HEK293 (cell line): ENCODE measurements around the gene KRTAP27-1.

Experiments used
- CTCF ChIA-PET: fragments of 350-600 bp; formaldehyde crosslinking; extraction: SDS; loops from one replicate; lab custom pipeline; 2021; ENCODE audit warnings: antibody characterized with exemption; lab: Yijun Ruan, JAX
- POLR2A ChIA-PET: fragments of 300-600 bp; formaldehyde crosslinking; extraction: SDS; loops from one replicate; lab custom pipeline; 2020; ENCODE audit warnings: antibody characterized with exemption, inconsistent platforms; lab: Yijun Ruan, JAX
- H3K27ac ChIP-seq: fragments of 200-500 bp; sonication (Bioruptor generic); 2 replicates; pipeline ENCODE4 v1.5.1; 2014; ENCODE audit warnings: low read depth, low read length, control low read depth, inconsistent platforms; ENCODE audit errors: extremely low read depth
- H3K36me3 ChIP-seq, 2 experiments: fragments of 200-500 bp in 1 of 2; sonication (Bioruptor generic) in 1 of 2; 1 replicate in 1 of 2; 2 replicates in 1 of 2; pipeline ENCODE4 v1.5.1; 2014 to 2017; ENCODE audit warnings: inconsistent platforms in 2 of 2, low read length in 2 of 2; ENCODE audit not compliant: control insufficient read depth in 2 of 2, insufficient read depth in 1 of 2
- H3K4me1 ChIP-seq: fragments of 200-500 bp; sonication (Bioruptor generic); 2 replicates; pipeline ENCODE4 v1.5.1; 2014; ENCODE audit warnings: mild to moderate bottlenecking, low read length, inconsistent platforms; ENCODE audit not compliant: control insufficient read depth, insufficient read depth
- H3K4me3 ChIP-seq: 2 replicates; pipeline ENCODE4 v1.5.1; 2011; ENCODE audit warnings: low read depth, mild to moderate bottlenecking, control low read depth, low read length, moderate library complexity
- H3K9me3 ChIP-seq: fragments of 200-500 bp; sonication (Bioruptor generic); 2 replicates; pipeline ENCODE4 v1.5.1; 2014; ENCODE audit warnings: low read depth, low read length, inconsistent platforms; ENCODE audit not compliant: control insufficient read depth, insufficient read depth
- BCL11B ChIP-seq: fragments of 450-650 bp; formaldehyde crosslinking; IDR thresholded peaks from 2 replicates; pipeline ENCODE4 v1.5.1; 2016; ENCODE audit warnings: low read depth, missing biosample characterization, missing genetic modification characterization
- PATZ1 ChIP-seq: fragments of 450-650 bp; formaldehyde crosslinking; IDR thresholded peaks from 2 replicates; pipeline ENCODE4 v1.5.1; 2016; ENCODE audit warnings: missing biosample characterization, missing genetic modification characterization
- PRDM10 ChIP-seq: fragments of 450-650 bp; formaldehyde crosslinking; IDR thresholded peaks from 2 replicates; pipeline ENCODE4 v1.5.1; 2016; ENCODE audit warnings: missing biosample characterization, missing genetic modification characterization
- REPIN1 ChIP-seq: fragments of 450-650 bp; formaldehyde crosslinking; IDR thresholded peaks from 2 replicates; pipeline ENCODE4 v1.5.1; 2017; ENCODE audit warnings: missing biosample characterization, missing genetic modification characterization, low read depth
- REST ChIP-seq: fragments of 450-650 bp; formaldehyde crosslinking; IDR thresholded peaks from 2 replicates; pipeline ENCODE4 v1.5.1; 2016; ENCODE audit warnings: missing biosample characterization, missing genetic modification characterization
- SP7 ChIP-seq: fragments of 450-650 bp; formaldehyde crosslinking; IDR thresholded peaks from 2 replicates; pipeline ENCODE4 v1.5.1; 2016; ENCODE audit warnings: missing biosample characterization, missing genetic modification characterization
- YY1 ChIP-seq: fragments of 450-650 bp; formaldehyde crosslinking; IDR thresholded peaks from 2 replicates; pipeline ENCODE4 v1.5.1; 2018; ENCODE audit warnings: missing biosample characterization, missing genetic modification characterization
- ZNF37A ChIP-seq: fragments of 450-650 bp; IDR thresholded peaks from 2 replicates; pipeline ENCODE4 v1.5.1; 2018; ENCODE audit warnings: missing biosample characterization, missing genetic modification characterization
- ZNF391 ChIP-seq: fragments of 450-650 bp; formaldehyde crosslinking; IDR thresholded peaks from 2 replicates; pipeline ENCODE4 v1.5.1; 2016; ENCODE audit warnings: low read depth, missing biosample characterization, missing genetic modification characterization, borderline replicate concordance
- ZNF488 ChIP-seq: fragments of 450-650 bp; formaldehyde crosslinking; IDR thresholded peaks from 2 replicates; pipeline ENCODE4 v1.5.1; 2016; ENCODE audit warnings: missing biosample characterization, missing genetic modification characterization
- ZNF707 ChIP-seq: fragments of 450-650 bp; formaldehyde crosslinking; IDR thresholded peaks from 2 replicates; pipeline ENCODE4 v1.5.1; 2016; ENCODE audit warnings: missing biosample characterization, missing genetic modification characterization
- ZSCAN4 ChIP-seq: fragments of 450-650 bp; formaldehyde crosslinking; IDR thresholded peaks from 2 replicates; pipeline ENCODE4 v1.5.1; 2017; ENCODE audit warnings: missing biosample characterization, missing genetic modification characterization

The KRTAP27-1 gene

GRCh38 chr21:30332681-30333080 lies 4.8 kb downstream of the KRTAP27-1 start:
- Histone ChIP-seq H3K9me3 (no peaks in the 10 kb centered on the region), H3K4me3 (no peak overlapping the region), H3K36me3 (no peaks in the 10 kb centered on the region), H3K4me1 (no peaks in the 10 kb centered on the region), H3K27ac (no peak overlapping the region)
- ChIA-PET POLR2A (no interaction called here), CTCF (interaction anchor here (1.4 kb wide), 1 partner anchor 76 kb away, joined by 6 read pairs; no protein-coding TSS in a partner anchor)
- TF ChIP-seq PATZ1 (tag by site-specific recombination) = no peak
- TF ChIP-seq ZNF391 (tag by site-specific recombination) = no peak
- no peak for TF ChIP-seq SP7
- TF ChIP-seq BCL11B (tag by site-specific recombination) = no peak
- no peak for TF ChIP-seq ZSCAN4 (tag by site-specific recombination)

GRCh38 chr21:30329203-30329875 lies 8.2 kb downstream of the KRTAP27-1 start:
- ChIA-PET CTCF (interaction anchor here (0.6 to 1.2 kb wide), 2 partner anchors 79 to 160 kb away, joined by 3 to 4 read pairs; no protein-coding TSS in a partner anchor), POLR2A (no interaction called here)
- TF ChIP-seq YY1 (tag by site-specific recombination) (no peak), ZNF488 (no peak), ZNF707 (no peak), REPIN1 (tag by site-specific recombination) (no peak), PRDM10 (no peak), REST (tag by site-specific recombination) (no peak), ZNF37A (tag by site-specific recombination) (no peak)
- no peaks in the 10 kb centered on the region for H3K36me3 ChIP-seq
- no peaks in the 10 kb centered on the region for H3K4me1 ChIP-seq
- no peak overlapping the region for H3K27ac ChIP-seq
- H3K9me3 ChIP-seq = no peaks in the 10 kb centered on the region
- no peak overlapping the region for H3K4me3 ChIP-seq
